Gastroesophageal sphincter (tissue), 4 donors: Measurements from ENCODE around the gene NME7. TPM values are rescaled to one million over a fixed set of nuclear protein-coding genes. Genes with fewer than 3 reads are reported as not detected.

Source experiments
- ATAC-seq: fragments of 150-250 bp; one replicate; pipeline ENCODE4 v1.9.1; 2016; ENCODE audit warnings: mild to moderate bottlenecking, moderate library complexity
- H3K27ac ChIP-seq, 4 donors: fragments of 200-600 bp; sonication (generic) in 3 of 4; 1 replicate in 3 of 4; 2 replicates in 1 of 4; pipeline ENCODE4 v1.5.1; 2016 to 2019
- H3K27me3 ChIP-seq: fragments of 200-600 bp; sonication (generic); one replicate; pipeline ENCODE4 v1.5.1; 2019
- H3K36me3 ChIP-seq, 2 donors: fragments of 200-600 bp; sonication (generic); one replicate each; pipeline ENCODE4 v1.5.1; 2019; ENCODE audit warnings: control low read depth in 1 of 2
- H3K4me1 ChIP-seq, 3 donors: fragments of 200-600 bp; sonication (generic); 1 replicate in 2 of 3; 2 replicates in 1 of 3; pipeline ENCODE4 v1.5.1; 2016 to 2019; ENCODE audit warnings: control low read depth in 2 of 3
- H3K4me3 ChIP-seq, 2 donors: fragments of 200-600 bp; sonication (generic); one replicate each; pipeline ENCODE4 v1.5.1; 2019; ENCODE audit warnings: mild to moderate bottlenecking in 1 of 2, moderate library complexity in 1 of 2
- H3K9me3 ChIP-seq, 3 donors: fragments of 200-600 bp; sonication (generic); one replicate each; pipeline ENCODE4 v1.5.1; 2017 to 2019; ENCODE audit warnings: control low read depth in 2 of 3
- CTCF ChIP-seq, 4 experiments: fragments of 200-600 bp in 2 of 4; fragments of 450-650 bp in 2 of 4; sonication (generic) in 1 of 4; IDR thresholded peaks; one replicate each; pipeline ENCODE4 v1.5.1; 2017 to 2019; ENCODE audit warnings: antibody characterized with exemption in 4 of 4, mild to moderate bottlenecking in 2 of 4, moderate library complexity in 2 of 4
- EP300 ChIP-seq: sonication (generic); formaldehyde crosslinking; IDR thresholded peaks from one replicate; pipeline ENCODE4 v1.6.1; 2017; ENCODE audit warnings: antibody characterized with exemption, mild to moderate bottlenecking
- POLR2A ChIP-seq, 2 donors: fragments of 450-650 bp; IDR thresholded peaks; one replicate each; pipeline ENCODE4 v1.6.1; 2017; ENCODE audit warnings: antibody characterized with exemption in 2 of 2, mild to moderate bottlenecking in 2 of 2, moderate library complexity in 1 of 2
- POLR2AphosphoS5 ChIP-seq: sonication (generic); formaldehyde crosslinking; IDR thresholded peaks from one replicate; pipeline ENCODE4 v1.6.1; 2017; ENCODE audit warnings: antibody characterized with exemption
- WGBS, 2 donors: methylation state at CpG; one replicate each; pipeline ENCODE4 v1.1.5; 2018; ENCODE audit warnings: low coverage in 1 of 2; 5-methylcytosine and 5-hydroxymethylcytosine counted together
- total RNA-seq, 4 donors: library from RNA; depleted of rRNA; stranded (reverse); fragments of >200 nt; gene quantifications; one replicate each; pipeline ENCODE4 v1.1.0, GENCODE V29; 2016

Gene NME7
- total RNA-seq, 4 donors from 2014 or later = 10.6 to 24.7 (median 14.5) TPM

DNA sequence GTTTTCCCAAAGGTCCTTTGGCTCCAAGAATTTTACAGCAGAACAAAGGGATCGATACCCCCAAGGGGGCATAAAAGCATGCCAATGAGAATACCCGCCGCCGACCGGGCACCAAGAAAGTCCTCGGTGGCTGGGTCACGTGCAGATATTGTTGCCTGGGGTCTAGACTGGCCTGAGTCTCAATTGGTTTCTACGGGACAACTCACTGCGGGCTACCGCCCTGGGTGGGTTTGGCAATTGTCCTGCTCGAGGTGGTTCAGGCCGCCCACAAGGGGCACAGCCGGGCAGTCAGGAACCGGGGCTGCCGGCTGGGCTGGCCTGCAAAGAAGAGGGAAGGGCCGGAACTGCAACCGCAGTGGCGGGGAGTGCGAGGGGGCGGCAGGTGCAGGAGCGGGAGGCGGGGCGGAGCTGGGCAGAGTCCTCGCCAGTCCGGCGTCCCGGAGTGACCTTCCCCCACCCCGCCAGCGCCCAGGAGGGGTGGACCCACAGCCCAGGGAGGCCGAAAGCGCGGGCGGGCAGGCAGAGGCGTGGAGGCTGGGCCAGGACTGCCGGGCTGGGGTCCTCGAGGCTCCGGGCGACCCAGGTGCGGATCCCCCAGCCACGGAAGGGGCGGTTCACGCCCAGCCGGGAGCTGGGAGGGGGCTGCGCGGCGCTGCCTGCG lies 262.0 kb downstream of the NME7 start:
- Histone ChIP-seq H3K36me3 (no peaks in the 10 kb centered on the region), H3K27me3 (no peaks in the 10 kb centered on the region), H3K9me3 (no peaks in the 10 kb centered on the region), H3K4me3 (peak overlapping the region; percentile 94 to 98), H3K27ac (peak overlapping the region; percentile 91 to 96 (median 95)), H3K4me1 (peaks cover 0 to 60% (median 12%) of the 10 kb centered on the region in 3 donors)
- WGBS, 2 donors = 60% methylated on average over 1 of the region's 47 CpGs; no CpG with 5 or more reads in 1 of the 2 donors
- TF ChIP-seq CTCF (IDR thresholded peaks at IDR 0.05) (no peak), EP300 (no peak), POLR2A (IDR thresholded peaks at IDR 0.05) (no peak), POLR2AphosphoS5 (no peak)
- peak; percentile 45 for ATAC-seq

DNA sequence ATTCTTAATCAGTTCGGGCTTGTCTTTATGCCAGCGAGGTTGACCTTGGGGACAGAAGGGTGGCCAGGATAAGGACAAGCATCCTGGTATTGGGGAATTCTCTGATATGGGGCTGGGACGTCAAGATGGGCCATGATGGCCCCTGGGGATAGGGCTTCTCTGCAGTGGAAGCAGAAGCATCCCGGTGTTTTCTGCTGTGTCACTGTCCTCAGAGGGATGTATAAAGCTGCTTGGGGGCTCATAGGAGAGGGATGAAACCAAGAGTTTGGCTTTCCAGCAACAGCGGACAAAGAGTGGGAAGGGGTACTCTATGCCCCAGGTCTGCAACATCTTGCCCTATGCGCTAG lies 262.5 kb downstream of the NME7 start:
- 46 to 80% methylated on average over 3 to 4 of the region's 6 CpGs for WGBS, 2 donors
- no peak for ATAC-seq
- H3K4me3 ChIP-seq = peak overlapping the region in 1 of 2 donors; percentile 94
- H3K27ac ChIP-seq = peak overlapping the region in 3 of 4 donors; percentile 91 to 96 (median 95)
- H3K27me3 ChIP-seq = no peaks in the 10 kb centered on the region
- TF ChIP-seq EP300 (no peak), POLR2AphosphoS5 (no peak)
- H3K36me3 ChIP-seq = no peaks in the 10 kb centered on the region
- peaks cover 0 to 55% (median 12%) of the 10 kb centered on the region in 3 donors for H3K4me1 ChIP-seq
- H3K9me3 ChIP-seq = no peaks in the 10 kb centered on the region

GRCh38 chr1:169103480-169103893 lies 264.1 kb downstream of the NME7 start:
- Histone ChIP-seq H3K9me3 (no peaks in the 10 kb centered on the region), H3K27me3 (no peaks in the 10 kb centered on the region), H3K4me1 (peaks cover 0 to 40% (median 12%) of the 10 kb centered on the region in 3 donors), H3K4me3 (no peak overlapping the region), H3K27ac (peak overlapping the region in 3 of 4 donors; percentile 74 to 96 (median 95)), H3K36me3 (no peaks in the 10 kb centered on the region)
- TF ChIP-seq EP300 (no peak), POLR2AphosphoS5 (no peak), POLR2A (IDR thresholded peaks at IDR 0.05) (no peak), CTCF (IDR thresholded peaks at IDR 0.05) (no peak)
- ATAC-seq = no peak
- WGBS, 2 donors = 73 to 80% methylated on average over 2 to 4 of the region's 6 CpGs

DNA sequence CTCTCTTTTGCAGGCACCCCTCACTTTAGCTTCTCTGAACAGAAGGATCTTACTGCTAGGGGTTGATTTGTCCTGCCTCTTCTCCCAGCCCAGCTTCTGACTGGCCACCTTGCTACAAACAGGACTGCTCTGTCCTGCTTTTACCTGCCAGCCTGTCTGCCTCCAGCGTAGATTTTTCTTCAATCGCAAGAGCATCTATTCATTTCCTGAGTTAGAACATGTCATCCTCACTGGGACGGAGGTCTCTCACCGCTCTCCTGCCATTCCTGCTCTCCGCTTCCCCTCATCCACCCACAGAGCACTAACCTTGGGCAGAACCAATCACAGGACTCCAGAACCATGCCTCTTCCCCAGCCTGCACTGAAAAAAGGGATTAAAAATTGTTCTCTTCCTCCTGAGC lies 264.6 kb downstream of the NME7 start:
- Histone ChIP-seq H3K36me3 (no peaks in the 10 kb centered on the region), H3K4me1 (peaks cover 0 to 36% (median 12%) of the 10 kb centered on the region in 3 donors), H3K27me3 (no peaks in the 10 kb centered on the region), H3K4me3 (no peak overlapping the region), H3K9me3 (no peaks in the 10 kb centered on the region), H3K27ac (peak overlapping the region in 3 of 4 donors; percentile 74 to 96 (median 95))
- no peak for ATAC-seq
- TF ChIP-seq EP300 = no peak
- TF ChIP-seq POLR2A (IDR thresholded peaks at IDR 0.05) = no peak
- TF ChIP-seq CTCF (IDR thresholded peaks at IDR 0.05) = no peak
- TF ChIP-seq POLR2AphosphoS5 = no peak
- WGBS, 2 donors = 57 to 63% methylated on average over 5 of the region's 5 CpGs

DNA sequence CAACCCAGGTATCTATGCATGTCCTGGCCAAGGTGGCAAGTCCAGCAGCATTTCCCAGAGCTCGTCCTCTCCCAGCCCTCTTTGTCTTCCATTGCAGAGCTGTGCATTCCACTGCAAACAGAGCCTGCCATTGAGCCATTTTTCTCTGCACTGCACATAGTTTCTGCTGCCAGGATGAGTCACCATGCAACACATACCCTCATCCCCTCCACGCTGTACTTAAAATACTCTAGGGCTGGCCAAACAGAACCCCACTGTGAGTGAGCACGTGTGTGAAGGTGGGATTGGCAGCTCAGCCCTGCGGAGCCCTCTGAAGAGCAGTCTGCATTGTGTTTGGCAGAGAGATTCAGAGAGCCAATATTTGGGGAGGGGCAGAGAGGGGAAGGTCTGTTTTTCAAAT lies 265.0 kb downstream of the NME7 start:
- H3K4me3 ChIP-seq = no peak overlapping the region
- ATAC-seq = no peak
- no peaks in the 10 kb centered on the region for H3K9me3 ChIP-seq
- 11 to 25% methylated on average over 2 to 3 of the region's 4 CpGs for WGBS, 2 donors
- no peaks in the 10 kb centered on the region for H3K27me3 ChIP-seq
- TF ChIP-seq POLR2A (IDR thresholded peaks at IDR 0.05) = no peak
- peak; percentile 50 for TF ChIP-seq POLR2AphosphoS5
- peaks cover 0 to 33% (median 12%) of the 10 kb centered on the region in 3 donors for H3K4me1 ChIP-seq
- H3K27ac ChIP-seq = peak overlapping the region in 3 of 4 donors; percentile 74 to 96 (median 95)
- H3K36me3 ChIP-seq = no peaks in the 10 kb centered on the region

DNA sequence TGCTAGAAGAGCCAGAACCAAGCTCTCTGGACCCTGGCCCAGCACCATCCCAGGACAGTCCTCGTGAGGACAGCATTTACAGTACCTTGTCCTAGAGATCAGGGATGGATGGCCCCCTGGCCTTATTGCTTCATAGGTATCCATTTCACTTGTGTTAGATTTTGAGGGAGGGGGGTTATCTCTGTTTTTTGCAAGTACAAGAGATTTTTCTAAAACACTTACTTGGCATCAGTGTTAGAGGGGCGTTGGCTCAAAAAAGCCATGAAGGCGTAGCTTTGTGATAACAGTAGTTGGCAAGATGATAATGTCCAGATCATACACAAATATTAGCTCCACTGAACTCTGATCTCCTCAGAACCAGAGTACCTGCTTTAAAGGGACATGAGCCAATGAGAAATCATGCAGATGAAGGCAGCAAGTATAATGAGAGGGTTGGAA lies 266.9 kb downstream of the NME7 start:
- WGBS, 2 donors = 69% methylated on average over 2 of the region's 3 CpGs; no CpG with 5 or more reads in 1 of the 2 donors
- ATAC-seq = no peak
- TF ChIP-seq POLR2A (IDR thresholded peaks at IDR 0.05) (no peak), POLR2AphosphoS5 (no peak), EP300 (no peak), CTCF (IDR thresholded peaks at IDR 0.05) (no peak)
- Histone ChIP-seq H3K27ac (no peak overlapping the region), H3K36me3 (no peaks in the 10 kb centered on the region), H3K4me1 (peaks cover 0 to 28% (median 12%) of the 10 kb centered on the region in 3 donors), H3K27me3 (no peaks in the 10 kb centered on the region), H3K9me3 (no peaks in the 10 kb centered on the region), H3K4me3 (no peak overlapping the region)
